K562 (cell line): ENCODE data around the gene ABHD16A. TPM values are rescaled to one million over a fixed set of nuclear protein-coding genes. Genes with fewer than 3 reads are reported as not detected.
A peak's percentile ranks its signal among the peaks of the same experiment; 100 is the strongest.

Experiments used
- BDP1 ChIP-seq: IDR thresholded peaks from 3 replicates; pipeline ENCODE4 v1.6.1; 2011; ENCODE audit not compliant: insufficient read length, insufficient read depth
- BMI1 ChIP-seq: fragments of 150-350 bp; IDR thresholded peaks from 2 replicates; pipeline ENCODE4 v1.6.1; 2014; ENCODE audit warnings: low read length
- DDX20 ChIP-seq: fragments of 450-650 bp; IDR thresholded peaks from 2 replicates; pipeline ENCODE4 v1.6.1; 2016; ENCODE audit warnings: missing genetic modification characterization, low read depth, mild to moderate bottlenecking, missing compliant biosample characterization, moderate library complexity
- ESRRA ChIP-seq: fragments of 450-650 bp; IDR thresholded peaks from 2 replicates; pipeline ENCODE4 v1.6.1; 2014; ENCODE audit warnings: low read depth, mild to moderate bottlenecking, moderate library complexity, borderline replicate concordance
- MAFK ChIP-seq: IDR thresholded peaks from 2 replicates; pipeline ENCODE4 v1.6.1; 2011; ENCODE audit warnings: low read length, improper control_type of control experiment
- RCOR1 ChIP-seq, 2 experiments: IDR thresholded peaks; 2 replicates each; pipeline ENCODE4 v1.6.1; 2012; ENCODE audit warnings: low read depth in 2 of 2, low read length in 2 of 2, borderline replicate concordance in 1 of 2, improper control_type of control experiment in 1 of 2
- ZC3H4 ChIP-seq: sonication (generic); formaldehyde crosslinking; IDR thresholded peaks from 2 replicates; pipeline ENCODE4 v1.9.0; 2021; ENCODE audit warnings: missing genetic modification reagents, borderline replicate concordance
- ZNF282 ChIP-seq: sonication (generic); formaldehyde crosslinking; IDR thresholded peaks from 2 replicates; pipeline ENCODE4 v1.8.1; 2023; ENCODE audit warnings: missing genetic modification reagents
- ZNF707 ChIP-seq: fragments of 250-450 bp; sonication (Bioruptor Pico); conservative IDR thresholded peaks from 2 replicates; pipeline ENCODE4 v1.8.0; 2022; ENCODE audit warnings: inconsistent platforms, mild to moderate bottlenecking, moderate library complexity
- polyA plus RNA-seq, 8 experiments: library from polyadenylated mRNA; depleted of rRNA in 4 of 8; stranded (reverse) in 5 of 8; unstranded in 3 of 8; fragments of >200 nt; fragmentation: Nextera tagmentation in 2 of 8; fragmentation: Illumina TruSeq in 1 of 8; extraction: Ambion mirVana in 2 of 8; extraction: Trizol in 1 of 8; gene quantifications; 2 replicates each; pipeline versions ENCODE4 v1.2.1 to v1.2.3, GENCODE V29; 2011 to 2014; ENCODE audit warnings: inconsistent platforms in 1 of 8, missing spikeins in 1 of 8
- total RNA-seq, 7 experiments: library from RNA; depleted of rRNA in 6 of 7; stranded (reverse); fragments of >200 nt in 6 of 7; fragmentation: Illumina TruSeq in 2 of 7; extraction: Trizol in 2 of 7; gene quantifications; 2 replicates each; pipeline versions ENCODE4 v1.2.1 to v1.2.3, GENCODE V29; 2011 to 2021; ENCODE audit warnings: low replicate concordance in 1 of 7
- TF ChIP-seq, protein P1 (sequence below): IDR thresholded peaks from 3 replicates; pipeline ENCODE4 v1.6.1; 2011; ENCODE audit warnings: borderline replicate concordance, mild to moderate bottlenecking, moderate library complexity; ENCODE audit not compliant: insufficient read length; ENCODE audit errors: extremely low read depth
- TF ChIP-seq, protein P2 (sequence below): fragments of 450-650 bp; formaldehyde crosslinking; IDR thresholded peaks from 2 replicates; pipeline ENCODE4 v1.4.0; 2022; ENCODE audit warnings: missing genetic modification characterization
- TF ChIP-seq, protein P3 (sequence below), 2 experiments: fragments of 450-650 bp in 1 of 2; sonication (generic) in 1 of 2; formaldehyde crosslinking in 1 of 2; IDR thresholded peaks in 1 of 2; conservative IDR thresholded peaks in 1 of 2; 2 replicates each; pipeline versions ENCODE4 v1.6.1 to v1.8.1; 2016 to 2023; ENCODE audit warnings: mild to moderate bottlenecking in 2 of 2, moderate library complexity in 2 of 2, inconsistent platforms in 1 of 2, missing genetic modification reagents in 1 of 2
- TF ChIP-seq, protein P4 (sequence below): fragments of 450-650 bp; IDR thresholded peaks from 2 replicates; pipeline ENCODE4 v1.6.1; 2016; ENCODE audit warnings: low read depth, mild to moderate bottlenecking, moderate library complexity
- TF ChIP-seq, protein P5 (sequence below): fragments of 250-450 bp; sonication (Bioruptor Pico); IDR thresholded peaks from 2 replicates; pipeline ENCODE4 v1.8.0; 2022; ENCODE audit warnings: moderate library complexity, mild to moderate bottlenecking, inconsistent platforms
- TF ChIP-seq, protein P6 (sequence below): fragments of 250-450 bp; sonication (Bioruptor Pico); IDR thresholded peaks from 2 replicates; pipeline ENCODE4 v1.8.0; 2021; ENCODE audit warnings: borderline replicate concordance, mild to moderate bottlenecking, moderate library complexity; ENCODE audit not compliant: poor library complexity, severe bottlenecking

The ABHD16A gene
- total and polyA plus RNA-seq, 9 of the 15 experiments (the other 6 are each of a cell fraction or from before 2014, with no cell fraction given), result 25.8 to 120 (median 81.6) TPM

DNA sequence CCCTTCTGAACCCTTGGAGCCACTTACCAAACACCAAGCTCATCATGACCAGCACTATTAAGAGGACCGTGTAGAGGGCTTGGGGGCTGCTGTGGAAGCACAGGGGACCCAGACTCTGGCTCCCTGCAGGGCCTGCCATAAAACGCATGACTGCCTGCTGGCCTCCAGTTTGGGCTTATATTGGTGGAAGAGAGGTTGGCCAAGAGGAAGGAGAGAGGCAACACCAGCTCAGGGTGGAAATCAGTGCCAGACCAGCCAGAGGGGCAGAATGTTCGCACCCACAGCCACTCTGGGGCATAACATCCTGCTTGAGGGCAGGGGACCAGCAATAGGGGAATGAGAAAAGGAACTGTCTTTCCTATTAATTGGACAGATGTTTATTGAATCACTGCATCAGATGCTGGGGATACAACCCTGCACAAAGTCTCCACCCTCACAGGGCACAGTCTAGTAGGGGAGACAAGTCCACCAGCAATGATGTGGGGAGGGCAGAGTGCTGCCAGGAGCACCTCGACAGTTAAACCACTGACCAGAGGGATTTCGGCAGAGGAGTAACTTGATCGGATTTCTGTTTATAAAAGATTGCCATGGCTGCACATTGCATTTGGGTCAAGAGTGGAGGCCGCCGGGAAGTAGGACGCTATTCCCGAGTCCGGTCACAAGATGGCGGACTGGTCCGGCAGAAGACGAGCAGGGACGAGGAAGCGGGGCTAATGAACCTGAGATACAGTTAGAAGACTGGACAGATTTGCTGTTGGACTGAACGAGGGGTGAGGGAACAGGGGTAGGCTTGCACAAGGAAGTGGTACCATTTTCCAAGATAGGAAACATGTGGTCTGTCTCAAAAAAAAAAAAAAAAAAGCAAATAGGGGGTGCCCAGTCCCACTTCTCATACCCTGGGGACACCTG lies 22.6 kb downstream of the ABHD16A start, which contains the start of gene LY6G5C (continued):
- TF ChIP-seq DDX20 (tag), result no peak
- no peak for TF ChIP-seq BDP1
- TF ChIP-seq, protein P1, sequence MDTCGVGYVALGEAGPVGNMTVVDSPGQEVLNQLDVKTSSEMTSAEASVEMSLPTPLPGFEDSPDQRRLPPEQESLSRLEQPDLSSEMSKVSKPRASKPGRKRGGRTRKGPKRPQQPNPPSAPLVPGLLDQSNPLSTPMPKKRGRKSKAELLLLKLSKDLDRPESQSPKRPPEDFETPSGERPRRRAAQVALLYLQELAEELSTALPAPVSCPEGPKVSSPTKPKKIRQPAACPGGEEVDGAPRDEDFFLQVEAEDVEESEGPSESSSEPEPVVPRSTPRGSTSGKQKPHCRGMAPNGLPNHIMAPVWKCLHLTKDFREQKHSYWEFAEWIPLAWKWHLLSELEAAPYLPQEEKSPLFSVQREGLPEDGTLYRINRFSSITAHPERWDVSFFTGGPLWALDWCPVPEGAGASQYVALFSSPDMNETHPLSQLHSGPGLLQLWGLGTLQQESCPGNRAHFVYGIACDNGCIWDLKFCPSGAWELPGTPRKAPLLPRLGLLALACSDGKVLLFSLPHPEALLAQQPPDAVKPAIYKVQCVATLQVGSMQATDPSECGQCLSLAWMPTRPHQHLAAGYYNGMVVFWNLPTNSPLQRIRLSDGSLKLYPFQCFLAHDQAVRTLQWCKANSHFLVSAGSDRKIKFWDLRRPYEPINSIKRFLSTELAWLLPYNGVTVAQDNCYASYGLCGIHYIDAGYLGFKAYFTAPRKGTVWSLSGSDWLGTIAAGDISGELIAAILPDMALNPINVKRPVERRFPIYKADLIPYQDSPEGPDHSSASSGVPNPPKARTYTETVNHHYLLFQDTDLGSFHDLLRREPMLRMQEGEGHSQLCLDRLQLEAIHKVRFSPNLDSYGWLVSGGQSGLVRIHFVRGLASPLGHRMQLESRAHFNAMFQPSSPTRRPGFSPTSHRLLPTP, result no peak
- TF ChIP-seq, protein P2, sequence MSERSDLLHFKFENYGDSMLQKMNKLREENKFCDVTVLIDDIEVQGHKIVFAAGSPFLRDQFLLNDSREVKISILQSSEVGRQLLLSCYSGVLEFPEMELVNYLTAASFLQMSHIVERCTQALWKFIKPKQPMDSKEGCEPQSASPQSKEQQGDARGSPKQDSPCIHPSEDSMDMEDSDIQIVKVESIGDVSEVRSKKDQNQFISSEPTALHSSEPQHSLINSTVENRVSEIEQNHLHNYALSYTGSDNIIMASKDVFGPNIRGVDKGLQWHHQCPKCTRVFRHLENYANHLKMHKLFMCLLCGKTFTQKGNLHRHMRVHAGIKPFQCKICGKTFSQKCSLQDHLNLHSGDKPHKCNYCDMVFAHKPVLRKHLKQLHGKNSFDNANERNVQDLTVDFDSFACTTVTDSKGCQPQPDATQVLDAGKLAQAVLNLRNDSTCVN, result no peak
- TF ChIP-seq BMI1, result peak; percentile 52; the same call in 1 of the 2 replicates
- TF ChIP-seq ESRRA, result no peak
- TF ChIP-seq RCOR1 (IDR thresholded peaks at IDR 0.05; ENCODE audit: borderline replicate concordance in 1 of 2, low read depth in 2 of 2, low read length in 2 of 2), result peak in 1 of 2 experiments; percentile 81; a peak in 2 of 4 replicates
- no peak; the same call in 1 of the 2 replicates for TF ChIP-seq ZNF282
- TF ChIP-seq ZNF707 (CRISPR knock-in tag), result no peak
- TF ChIP-seq MAFK, result 0 out of 2 replicates have a peak, but pooled peaks have one; percentile 40
- TF ChIP-seq, protein P3, sequence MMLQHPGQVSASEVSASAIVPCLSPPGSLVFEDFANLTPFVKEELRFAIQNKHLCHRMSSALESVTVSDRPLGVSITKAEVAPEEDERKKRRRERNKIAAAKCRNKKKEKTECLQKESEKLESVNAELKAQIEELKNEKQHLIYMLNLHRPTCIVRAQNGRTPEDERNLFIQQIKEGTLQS (IDR thresholded peaks at IDR 0.05), result no peak
- TF ChIP-seq, protein P3 (CRISPR knock-in tag; conservative IDR thresholded peaks at IDR 0.05), result peak; percentile 79
- TF ChIP-seq ZC3H4 (CRISPR knock-in tag), result no peak
- TF ChIP-seq, protein P4, sequence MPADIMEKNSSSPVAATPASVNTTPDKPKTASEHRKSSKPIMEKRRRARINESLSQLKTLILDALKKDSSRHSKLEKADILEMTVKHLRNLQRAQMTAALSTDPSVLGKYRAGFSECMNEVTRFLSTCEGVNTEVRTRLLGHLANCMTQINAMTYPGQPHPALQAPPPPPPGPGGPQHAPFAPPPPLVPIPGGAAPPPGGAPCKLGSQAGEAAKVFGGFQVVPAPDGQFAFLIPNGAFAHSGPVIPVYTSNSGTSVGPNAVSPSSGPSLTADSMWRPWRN, result no peak
- TF ChIP-seq, protein P5, sequence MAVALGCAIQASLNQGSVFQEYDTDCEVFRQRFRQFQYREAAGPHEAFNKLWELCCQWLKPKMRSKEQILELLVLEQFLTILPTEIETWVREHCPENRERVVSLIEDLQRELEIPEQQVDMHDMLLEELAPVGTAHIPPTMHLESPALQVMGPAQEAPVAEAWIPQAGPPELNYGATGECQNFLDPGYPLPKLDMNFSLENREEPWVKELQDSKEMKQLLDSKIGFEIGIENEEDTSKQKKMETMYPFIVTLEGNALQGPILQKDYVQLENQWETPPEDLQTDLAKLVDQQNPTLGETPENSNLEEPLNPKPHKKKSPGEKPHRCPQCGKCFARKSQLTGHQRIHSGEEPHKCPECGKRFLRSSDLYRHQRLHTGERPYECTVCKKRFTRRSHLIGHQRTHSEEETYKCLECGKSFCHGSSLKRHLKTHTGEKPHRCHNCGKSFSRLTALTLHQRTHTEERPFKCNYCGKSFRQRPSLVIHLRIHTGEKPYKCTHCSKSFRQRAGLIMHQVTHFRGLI, result no peak
- TF ChIP-seq, protein P6, sequence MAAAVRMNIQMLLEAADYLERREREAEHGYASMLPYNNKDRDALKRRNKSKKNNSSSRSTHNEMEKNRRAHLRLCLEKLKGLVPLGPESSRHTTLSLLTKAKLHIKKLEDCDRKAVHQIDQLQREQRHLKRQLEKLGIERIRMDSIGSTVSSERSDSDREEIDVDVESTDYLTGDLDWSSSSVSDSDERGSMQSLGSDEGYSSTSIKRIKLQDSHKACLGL (CRISPR knock-in tag), result no peak
